AG04450 (cell line): Measurements from ENCODE around the gene RTN4IP1. TPM values are rescaled to one million over a fixed set of nuclear protein-coding genes. Genes with fewer than 3 reads are reported as not detected.

Experiments
- CTCF ChIA-PET: fragments of 300-600, 350-600 bp; formaldehyde crosslinking; extraction: SDS; loops from one replicate; lab custom pipeline; 2022; ENCODE audit warnings: antibody characterized with exemption, inconsistent platforms; lab: Charles Lee
- POLR2A ChIA-PET: fragments of 350-600 bp; formaldehyde crosslinking; extraction: SDS; loops from one replicate; lab custom pipeline; 2021; ENCODE audit warnings: antibody characterized with exemption, inconsistent platforms; lab: Yijun Ruan, JAX
- DNase-seq: peaks from one replicate; pipeline ENCODE4 v3.0.0-alpha.2; 2011; ENCODE audit warnings: low read depth, low spot score
- H3K27ac ChIP-seq: one replicate; pipeline ENCODE4 v1.5.1; 2012; ENCODE audit warnings: low read depth, low read length, control low read depth
- H3K27me3 ChIP-seq: one replicate; pipeline ENCODE4 v1.6.0; 2012; ENCODE audit warnings: low read length; ENCODE audit not compliant: control insufficient read depth, insufficient read depth
- H3K4me3 ChIP-seq: 2 replicates; pipeline ENCODE4 v1.5.1; 2011; ENCODE audit warnings: mild to moderate bottlenecking, low read depth, low read length, control low read depth
- H3K9me3 ChIP-seq: 2 replicates; pipeline ENCODE4 v1.5.1; 2012; ENCODE audit warnings: low read length; ENCODE audit not compliant: control insufficient read depth, insufficient read depth
- polyA minus RNA-seq: library from RNA; depleted of rRNA, polyadenylated mRNA; stranded (reverse); fragments of >200 nt; gene quantifications from 2 replicates; pipeline ENCODE4 v1.2.3, GENCODE V29; 2011; rRNA and poly(A)+ RNA removed
- polyA plus RNA-seq: library from polyadenylated mRNA; depleted of rRNA; stranded (reverse); fragments of >200 nt; gene quantifications from 2 replicates; pipeline ENCODE4 v1.2.3, GENCODE V29; 2011; rRNA removed
- TF ChIP-seq, protein P1 (sequence below): IDR thresholded peaks from 2 replicates; pipeline ENCODE4 v1.5.1; 2011; ENCODE audit warnings: low read depth, low read length, control low read depth, inconsistent platforms

RTN4IP1 gene, protein sequence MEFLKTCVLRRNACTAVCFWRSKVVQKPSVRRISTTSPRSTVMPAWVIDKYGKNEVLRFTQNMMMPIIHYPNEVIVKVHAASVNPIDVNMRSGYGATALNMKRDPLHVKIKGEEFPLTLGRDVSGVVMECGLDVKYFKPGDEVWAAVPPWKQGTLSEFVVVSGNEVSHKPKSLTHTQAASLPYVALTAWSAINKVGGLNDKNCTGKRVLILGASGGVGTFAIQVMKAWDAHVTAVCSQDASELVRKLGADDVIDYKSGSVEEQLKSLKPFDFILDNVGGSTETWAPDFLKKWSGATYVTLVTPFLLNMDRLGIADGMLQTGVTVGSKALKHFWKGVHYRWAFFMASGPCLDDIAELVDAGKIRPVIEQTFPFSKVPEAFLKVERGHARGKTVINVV
- polyA plus RNA-seq: 7.0 and 9.3 TPM in 2 replicates
- polyA minus RNA-seq: 3.7 and 6.6 TPM in 2 replicates

DNA sequence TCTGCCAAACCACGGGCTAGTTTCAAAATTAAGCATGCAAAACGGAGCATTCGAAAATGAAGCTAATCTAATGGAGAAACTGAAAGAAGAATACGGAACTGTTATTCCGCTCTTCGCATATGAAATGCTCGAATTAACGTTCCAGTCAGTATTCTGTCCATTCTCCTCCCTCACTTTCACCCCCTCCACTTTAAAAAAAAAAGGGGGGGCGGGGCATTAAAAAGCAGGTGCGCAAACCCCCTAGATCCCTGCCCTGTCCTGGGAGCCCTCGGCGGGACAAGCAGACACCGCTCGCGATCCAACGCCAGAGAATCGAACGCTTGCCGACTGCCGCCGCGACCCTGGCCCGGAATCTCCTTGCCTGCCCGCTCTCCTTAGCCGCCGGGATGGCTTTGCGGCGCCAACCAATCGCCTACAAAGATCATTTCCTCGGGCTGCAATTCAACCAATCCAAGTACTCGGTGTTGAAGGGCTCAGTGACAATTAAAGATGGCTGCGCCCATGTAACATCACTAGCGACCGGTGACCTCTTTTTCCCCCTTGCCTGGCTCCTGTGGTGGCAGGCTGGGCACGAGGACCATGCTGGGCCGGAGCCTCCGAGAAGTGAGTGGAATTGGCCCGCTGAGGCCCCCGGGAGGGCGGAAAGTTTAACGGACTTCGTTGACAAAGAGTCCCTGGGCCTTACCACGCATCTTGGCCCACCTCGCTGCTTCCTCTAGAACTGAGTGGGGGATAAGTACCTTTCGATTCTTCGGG lies at the start of gene RTN4IP1, which contains the start of gene QRSL1:
TSS of gene RTN4IP1 (minus strand) at position 396 of the 756 bp plus-strand sequence. CDS start 477 bp downstream, outside the sequence.
TSS of gene QRSL1 (plus strand) at position 476 of the 756 bp plus-strand sequence. CDS start at position 580, 104 bp downstream.
- ChIA-PET POLR2A (no interaction called here), CTCF (interaction anchor here (1.2 kb wide), 1 partner anchor 63 kb away, joined by 3 read pairs; no protein-coding TSS in a partner anchor)
- Histone ChIP-seq H3K9me3 (no peaks in the 10 kb centered on the region), H3K27ac (peak within 1 kb of the TSS; percentile 54), H3K4me3 (peak within 1 kb of the TSS; percentile 88), H3K27me3 (no peaks in the 10 kb centered on the region)
- TF ChIP-seq, protein P1, sequence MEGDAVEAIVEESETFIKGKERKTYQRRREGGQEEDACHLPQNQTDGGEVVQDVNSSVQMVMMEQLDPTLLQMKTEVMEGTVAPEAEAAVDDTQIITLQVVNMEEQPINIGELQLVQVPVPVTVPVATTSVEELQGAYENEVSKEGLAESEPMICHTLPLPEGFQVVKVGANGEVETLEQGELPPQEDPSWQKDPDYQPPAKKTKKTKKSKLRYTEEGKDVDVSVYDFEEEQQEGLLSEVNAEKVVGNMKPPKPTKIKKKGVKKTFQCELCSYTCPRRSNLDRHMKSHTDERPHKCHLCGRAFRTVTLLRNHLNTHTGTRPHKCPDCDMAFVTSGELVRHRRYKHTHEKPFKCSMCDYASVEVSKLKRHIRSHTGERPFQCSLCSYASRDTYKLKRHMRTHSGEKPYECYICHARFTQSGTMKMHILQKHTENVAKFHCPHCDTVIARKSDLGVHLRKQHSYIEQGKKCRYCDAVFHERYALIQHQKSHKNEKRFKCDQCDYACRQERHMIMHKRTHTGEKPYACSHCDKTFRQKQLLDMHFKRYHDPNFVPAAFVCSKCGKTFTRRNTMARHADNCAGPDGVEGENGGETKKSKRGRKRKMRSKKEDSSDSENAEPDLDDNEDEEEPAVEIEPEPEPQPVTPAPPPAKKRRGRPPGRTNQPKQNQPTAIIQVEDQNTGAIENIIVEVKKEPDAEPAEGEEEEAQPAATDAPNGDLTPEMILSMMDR: no peak
- DNase-seq: peak; percentile 78

DNA sequence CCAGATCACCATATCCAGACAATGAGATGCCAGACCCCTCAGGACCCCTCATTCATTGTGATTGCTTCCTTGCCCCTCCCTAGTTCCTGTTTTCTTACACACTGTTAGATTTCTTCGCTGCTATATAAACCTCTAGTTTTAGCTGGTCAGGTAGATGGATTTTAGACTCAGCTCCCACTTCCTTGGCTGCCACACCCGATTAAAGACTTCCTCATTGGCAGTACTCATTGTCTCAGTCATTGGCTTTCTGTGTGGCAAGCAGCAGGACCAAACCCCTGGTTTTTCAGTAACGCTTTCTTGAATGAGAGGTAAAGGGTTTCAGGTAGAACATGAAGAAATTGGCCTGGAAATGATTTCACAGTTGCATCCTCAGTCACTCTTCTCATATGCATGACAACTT lies 48.0 kb upstream of the RTN4IP1 start:
- Histone ChIP-seq H3K27ac (no peak overlapping the region), H3K27me3 (no peaks in the 10 kb centered on the region), H3K4me3 (no peak overlapping the region), H3K9me3 (no peaks in the 10 kb centered on the region)
- TF ChIP-seq, protein P1: no peak
- ChIA-PET CTCF (no interaction called here), POLR2A (no interaction called here)
- no peak for DNase-seq

DNA sequence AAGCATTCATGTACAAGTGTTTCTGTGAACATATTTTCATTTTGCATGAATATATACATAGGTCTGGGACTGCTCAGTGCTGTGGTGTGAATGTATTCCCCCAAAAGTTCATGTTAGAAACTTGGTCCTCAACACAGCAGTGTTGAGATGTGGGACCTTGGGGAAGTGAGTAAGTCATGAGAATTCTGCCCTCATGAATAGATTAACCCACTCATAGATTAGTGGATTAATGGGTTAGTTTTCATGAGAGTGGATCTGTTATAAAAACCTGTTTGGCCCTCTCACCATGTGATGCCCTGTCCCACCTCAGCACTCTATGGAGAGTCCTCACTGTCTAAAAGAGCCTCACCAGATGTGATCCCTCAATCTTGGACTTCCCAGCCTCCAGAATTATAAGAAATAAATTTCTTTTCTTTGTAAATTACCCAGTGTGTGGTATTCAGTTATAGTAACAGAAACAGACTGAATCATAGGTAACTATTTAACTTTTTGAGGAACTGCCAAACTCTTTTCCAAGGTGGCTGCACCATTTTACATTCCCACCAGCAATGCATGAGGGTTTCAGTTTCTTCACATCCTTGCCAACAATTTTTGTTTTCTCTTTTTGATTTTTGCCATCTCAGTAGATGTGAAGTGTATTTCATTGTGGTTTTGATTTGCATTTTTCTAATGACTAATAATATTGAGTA lies 45.4 kb upstream of the RTN4IP1 start:
- TF ChIP-seq, protein P1: no peak
- H3K27ac ChIP-seq: no peak overlapping the region
- DNase-seq: no peak
- H3K27me3 ChIP-seq: no peaks in the 10 kb centered on the region
- H3K9me3 ChIP-seq: no peaks in the 10 kb centered on the region
- CTCF ChIA-PET: no interaction called here
- POLR2A ChIA-PET: no interaction called here
- H3K4me3 ChIP-seq: no peak overlapping the region

DNA sequence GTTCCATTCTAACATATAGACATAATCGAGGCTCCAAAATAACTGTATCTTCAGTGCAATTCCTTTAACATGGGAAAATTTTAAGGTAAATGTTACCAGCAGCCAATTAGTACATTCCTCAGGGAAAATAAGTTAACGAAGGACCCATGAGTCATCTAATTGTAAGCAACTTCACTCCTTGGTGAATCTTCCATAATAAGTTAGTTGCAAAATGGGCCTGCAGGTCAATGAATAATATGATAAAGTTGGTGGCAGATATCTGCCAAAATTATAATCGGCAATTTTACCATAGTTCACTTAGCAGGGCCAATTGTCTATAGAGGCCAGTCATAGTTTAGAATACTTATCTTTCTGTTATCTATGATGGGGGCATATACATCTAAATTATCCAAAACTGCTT lies 42.4 kb upstream of the RTN4IP1 start:
- TF ChIP-seq, protein P1: no peak
- no peak overlapping the region for H3K4me3 ChIP-seq
- DNase-seq: no peak
- POLR2A ChIA-PET: no interaction called here
- CTCF ChIA-PET: no interaction called here
- no peak overlapping the region for H3K27ac ChIP-seq
- no peaks in the 10 kb centered on the region for H3K9me3 ChIP-seq
- no peaks in the 10 kb centered on the region for H3K27me3 ChIP-seq
